Hippocampal formation (tissue), 2 donors: ENCODE results near the gene LRRC73.
"Not testable (repeated sequence)": the region's sequence is repeated elsewhere in the genome, so short reads cannot be mapped to it uniquely, and the experiment has no call there.

Source experiments
- DNase-seq, 2 donors: peaks; one replicate each; lab custom pipeline; 2025; lab: John Stamatoyannopoulos, UW

LRRC73 gene

DNA sequence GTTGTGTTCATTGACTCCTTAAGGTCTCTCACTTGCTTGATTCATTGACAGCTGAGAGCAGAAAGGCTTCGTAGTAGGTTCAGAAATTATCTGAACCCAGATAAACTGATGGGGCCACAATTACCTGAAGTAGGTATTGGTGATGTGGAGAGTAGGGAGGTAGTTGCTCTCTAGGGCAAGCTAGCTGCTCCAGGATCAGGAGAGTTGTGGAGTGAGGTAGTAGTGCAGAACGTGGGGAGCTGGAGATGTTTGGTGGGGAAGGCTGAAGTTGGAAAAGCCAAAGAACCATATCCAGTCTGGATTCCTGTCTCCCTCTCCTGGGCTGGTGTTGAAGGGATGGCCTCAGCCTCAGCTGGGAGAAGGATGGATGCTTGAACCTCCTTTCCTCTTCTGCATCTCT is 16.9 kb downstream of the LRRC73 start:
- no peak for DNase-seq

- peak in 1 of 2 donors; percentile 30 for DNase-seq
Measured at GRCh38 chr6:43492673-43493072, 17.5 kb downstream of the LRRC73 start.

DNA sequence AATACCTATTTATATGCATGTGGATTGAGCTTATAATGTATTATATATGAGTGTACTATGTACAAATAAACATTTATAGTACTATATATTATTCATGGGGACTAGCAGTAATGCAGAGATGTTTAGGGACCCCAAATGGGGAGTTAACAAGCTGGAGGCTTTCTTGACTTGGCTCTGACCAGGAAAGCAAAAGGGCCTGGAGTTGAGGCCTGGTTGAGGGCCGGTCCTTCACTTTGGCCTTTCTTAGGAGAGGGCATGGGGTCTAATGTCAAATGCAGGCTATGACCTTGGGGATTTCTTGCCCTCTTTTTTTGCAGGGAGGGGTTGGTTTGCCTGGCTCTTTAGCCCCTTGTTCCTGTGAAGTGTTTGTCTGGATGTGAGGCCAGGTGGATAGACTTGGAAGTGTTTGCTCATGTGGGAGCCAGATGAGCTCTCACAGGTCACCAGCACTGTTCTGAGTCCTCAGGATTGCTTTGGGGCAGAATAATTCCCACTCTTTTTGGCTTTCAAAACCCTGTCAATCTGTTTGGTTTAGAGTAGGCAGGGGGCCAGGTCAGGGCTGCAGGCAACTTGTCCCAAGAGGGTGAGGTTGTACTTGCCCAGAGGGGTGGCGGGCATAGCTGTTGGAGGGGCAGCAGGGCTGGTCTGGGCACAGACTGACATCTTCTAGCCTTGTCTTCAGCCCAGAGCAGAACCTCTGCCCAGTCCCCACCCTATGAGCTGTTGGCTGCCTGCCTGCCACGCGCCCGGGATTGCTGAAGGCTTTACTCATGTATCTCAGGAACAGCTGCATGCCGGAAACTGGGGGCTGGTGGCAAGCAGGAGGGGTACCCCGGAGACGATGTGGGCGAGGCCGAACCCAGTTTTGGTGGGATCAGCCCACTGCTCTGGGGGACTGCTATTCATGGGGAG is 18.1 kb downstream of the LRRC73 start:
- DNase-seq = peak; percentile 77 to 88

DNA sequence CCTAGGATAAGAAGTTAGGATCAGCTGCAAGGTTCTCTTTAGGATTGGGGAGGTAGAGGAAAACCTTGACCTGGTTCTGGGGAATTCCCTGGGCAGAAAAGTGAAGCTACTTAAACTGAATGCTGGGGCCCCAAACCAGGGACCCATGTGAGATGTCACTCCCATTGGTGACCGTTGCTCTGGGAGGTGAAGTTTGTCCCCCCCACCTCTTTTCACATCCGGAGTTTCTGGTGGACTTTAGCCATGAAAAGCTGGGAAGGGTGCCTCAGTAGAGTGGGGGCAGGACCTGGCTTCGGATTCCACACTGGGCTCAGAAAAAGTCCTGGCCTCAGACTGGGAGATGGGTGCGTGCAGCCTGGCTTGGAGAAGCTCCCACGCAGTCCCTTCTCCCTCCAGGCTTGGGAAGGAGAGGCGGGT is 19.6 kb downstream of the LRRC73 start:
- DNase-seq = no peak

- peak; percentile 92 to 98 for DNase-seq
Measured at GRCh38 chr6:43489277-43490072, 20.7 kb downstream of the LRRC73 start.

- DNase-seq = no peak
Measured at GRCh38 chr6:43488667-43489276, 21.4 kb downstream of the LRRC73 start.

GRCh38 chr6:43481591-43482236 is 28.4 kb downstream of the LRRC73 start:
- DNase-seq = no peak

DNA sequence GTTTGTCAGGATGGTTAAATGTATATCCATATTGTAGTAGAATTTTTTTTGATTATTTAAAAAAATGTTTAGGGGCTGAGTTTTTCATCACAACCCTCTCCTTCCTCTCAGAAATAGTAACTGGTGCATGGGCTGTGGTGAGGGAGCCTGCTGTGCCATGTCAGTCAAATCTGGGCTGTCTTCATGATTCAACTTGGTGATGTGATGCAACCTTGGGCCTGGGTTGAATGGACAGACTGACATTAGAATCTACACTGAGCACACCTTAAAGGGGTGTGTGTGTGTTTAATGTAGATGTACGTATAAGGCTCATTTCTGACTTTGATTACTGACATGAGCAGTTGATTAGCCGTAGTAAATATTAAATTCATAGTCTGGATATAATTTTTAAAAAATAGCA is 29.1 kb downstream of the LRRC73 start:
- no peak for DNase-seq

GRCh38 chr6:43478008-43478372 is 32.2 kb downstream of the LRRC73 start:
- no peak for DNase-seq

DNA sequence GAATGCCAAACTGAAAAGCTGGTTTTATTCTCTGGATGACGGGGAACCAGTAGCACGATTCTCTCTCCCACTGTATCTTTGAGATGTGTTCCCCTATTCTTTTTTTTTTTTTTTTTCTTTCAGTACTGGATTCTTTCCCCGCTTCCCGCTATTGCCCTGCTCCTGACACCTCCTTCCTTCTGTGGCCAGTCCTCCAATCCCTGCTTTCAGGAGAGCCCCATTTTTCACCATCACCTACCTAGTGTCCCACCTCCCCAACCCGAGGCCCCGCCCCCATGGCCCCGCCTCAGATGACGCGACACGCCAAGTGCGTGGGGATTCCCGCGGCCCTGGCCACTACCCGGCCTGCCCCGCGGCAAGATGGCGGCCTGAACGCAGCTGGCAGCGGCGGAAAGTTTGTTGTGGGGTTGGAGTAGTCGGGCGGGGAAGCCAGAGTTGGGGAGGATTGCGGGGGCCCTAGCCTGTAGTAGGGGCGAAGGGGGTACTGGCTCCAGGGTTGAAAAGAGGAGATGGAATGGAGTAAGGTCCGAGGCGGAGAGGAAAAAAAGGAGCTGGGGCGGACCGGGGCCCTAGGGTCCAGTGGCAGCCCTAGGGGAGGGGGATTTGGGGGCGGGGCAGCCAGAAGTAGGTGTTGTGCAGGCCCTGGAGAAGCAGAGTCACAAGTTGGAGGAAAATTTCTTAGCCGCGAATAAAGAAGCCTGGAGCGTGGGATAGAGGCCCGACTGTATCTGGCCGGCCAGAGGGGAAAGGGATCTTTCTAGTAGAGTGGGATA is 32.7 kb downstream of the LRRC73 start, which contains the start of gene TJAP1:
TSS of gene TJAP1 (plus strand) at position 336 of the 773 bp plus-strand sequence. CDS start 21,432 bp downstream, outside the sequence.
- peak; percentile 77 to 88 for DNase-seq

DNA sequence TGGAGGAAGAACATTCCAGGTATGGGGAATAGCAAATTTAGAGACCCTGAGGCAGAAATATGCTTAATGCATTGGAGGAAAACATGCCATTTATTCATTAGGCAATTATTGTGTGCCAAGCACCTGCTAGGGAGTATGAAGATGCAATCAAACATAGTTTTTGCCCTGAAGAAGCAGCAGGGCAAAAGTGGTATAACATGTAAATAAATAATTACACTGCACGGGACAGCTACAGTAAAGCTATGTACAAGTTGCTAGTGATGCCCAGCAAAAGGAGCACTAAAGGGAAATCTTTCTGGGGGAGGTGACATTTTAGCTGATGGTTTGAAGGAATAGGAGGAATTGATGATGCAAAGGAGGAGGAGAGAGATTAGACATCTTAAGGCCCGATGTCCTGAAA is 33.4 kb downstream of the LRRC73 start:
- no peak for DNase-seq

- DNase-seq = no peak
Measured at GRCh38 chr6:43475516-43475915, 34.6 kb downstream of the LRRC73 start.

DNA sequence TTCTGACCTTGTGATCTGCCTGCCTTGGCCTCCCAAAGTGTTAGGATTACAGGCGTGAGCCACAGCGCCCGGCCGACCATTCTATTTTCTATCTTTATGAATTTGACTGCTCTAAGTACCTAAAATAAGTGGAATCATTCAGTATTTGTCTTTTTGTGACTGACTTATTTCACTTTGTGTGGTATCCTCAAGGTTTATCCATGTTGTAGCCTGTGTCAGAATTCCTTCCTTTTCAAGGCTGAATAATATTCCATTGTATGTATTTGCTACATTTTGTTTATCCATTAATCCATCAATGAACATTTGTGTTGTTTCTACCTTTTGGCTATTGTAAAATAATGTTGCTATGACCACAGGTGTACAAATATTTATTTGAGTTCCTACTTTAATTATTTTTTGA is 37.6 kb downstream of the LRRC73 start:
- DNase-seq = no peak

- no peak for DNase-seq
Measured at GRCh38 chr6:43471399-43471798, 38.7 kb downstream of the LRRC73 start.

DNA sequence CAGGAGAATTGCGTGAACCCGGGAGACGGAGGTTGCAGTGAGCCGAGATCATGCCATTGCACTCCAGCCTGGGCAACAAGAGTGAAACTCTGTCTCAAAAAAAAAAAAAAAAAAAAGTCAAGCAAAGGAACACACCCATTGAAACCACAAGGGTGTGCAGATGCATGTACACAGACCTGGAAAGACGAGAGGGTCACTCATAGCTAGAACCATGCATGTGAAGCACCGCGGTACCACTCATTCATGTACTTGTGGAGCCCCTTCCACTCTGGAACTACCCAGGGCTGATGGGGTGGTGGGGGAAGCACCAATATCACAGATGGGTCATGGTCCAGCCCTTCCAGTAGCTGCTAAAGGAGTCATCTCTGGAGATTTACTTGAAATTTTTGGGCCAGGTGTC is 40.2 kb downstream of the LRRC73 start:
- no peak for DNase-seq

GRCh38 chr6:43468748-43469681 is 41.1 kb downstream of the LRRC73 start:
- DNase-seq = no peak

- no peak for DNase-seq
Measured at GRCh38 chr6:43468240-43468639, 41.9 kb downstream of the LRRC73 start.

DNA sequence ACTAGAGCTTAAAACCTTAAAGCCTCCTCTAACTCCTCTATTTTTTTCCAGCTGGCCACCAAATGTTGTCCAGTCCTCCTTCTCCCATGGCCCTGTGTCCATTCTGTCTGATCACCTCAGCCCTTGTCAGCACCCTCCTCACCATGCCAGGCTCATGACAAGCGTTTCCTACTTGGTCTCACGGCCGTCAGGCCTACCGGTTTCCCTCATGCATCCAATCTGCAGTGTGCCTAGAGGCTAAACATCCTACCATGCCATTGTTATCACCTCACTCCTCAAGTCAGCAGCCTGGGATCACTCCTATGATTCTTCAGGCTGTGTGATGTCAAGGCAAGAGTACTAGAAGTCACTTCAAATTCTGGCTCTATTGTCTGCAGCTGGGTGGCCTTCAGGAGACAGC is 42.4 kb downstream of the LRRC73 start:
- no peak for DNase-seq

- not testable (repeated sequence) for DNase-seq
Measured at GRCh38 chr6:43467265-43467664, 42.9 kb downstream of the LRRC73 start.

DNA sequence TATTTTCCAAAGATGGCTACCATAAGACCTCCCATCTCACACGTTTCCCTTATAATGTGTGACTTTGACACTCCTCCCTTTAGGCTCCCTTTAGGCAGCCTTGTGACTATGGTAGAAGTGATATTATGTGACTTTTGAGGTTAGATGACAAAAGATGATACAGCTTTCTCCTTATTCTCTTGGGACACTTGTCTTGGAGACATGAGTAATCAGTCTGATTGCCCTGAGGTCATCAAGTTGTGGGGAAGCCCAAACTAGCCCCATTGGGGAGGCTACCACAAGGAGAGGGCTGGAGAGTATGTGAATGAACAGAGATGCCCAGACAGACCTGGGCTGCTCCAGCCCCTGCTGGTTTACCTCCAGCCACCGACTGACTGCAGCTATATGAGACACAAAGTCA is 44.2 kb downstream of the LRRC73 start:
- DNase-seq = no peak
